Stimulated activated naive CD4-positive, alpha-beta T cell treated with Interleukin-2 at 50 U/mL for 16 hours (primary cell): ENCODE results near the gene FAXDC2.

Experiments used
- DNase-seq: peaks from one replicate; lab custom pipeline; 2025; lab: John Stamatoyannopoulos, UW

Gene FAXDC2

DNA sequence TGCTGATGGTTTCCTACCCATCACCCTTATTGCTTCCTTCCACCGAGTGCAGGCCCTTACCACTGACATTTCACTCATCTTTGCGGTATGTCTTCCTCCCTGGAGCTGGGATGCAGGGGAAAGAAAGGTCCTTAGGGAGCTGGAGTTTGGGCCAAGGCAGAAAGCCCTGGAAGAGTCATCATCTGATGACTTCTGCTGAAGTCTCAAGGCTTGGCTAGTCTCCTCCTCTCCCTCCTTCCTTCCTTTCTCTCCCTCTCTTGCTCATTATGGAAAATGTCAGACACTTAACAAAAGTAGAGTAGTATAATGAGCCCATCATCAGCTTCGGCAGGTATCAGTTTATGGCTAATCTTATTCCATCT lies 55.2 kb downstream of the FAXDC2 start:
- no peak for DNase-seq

DNA sequence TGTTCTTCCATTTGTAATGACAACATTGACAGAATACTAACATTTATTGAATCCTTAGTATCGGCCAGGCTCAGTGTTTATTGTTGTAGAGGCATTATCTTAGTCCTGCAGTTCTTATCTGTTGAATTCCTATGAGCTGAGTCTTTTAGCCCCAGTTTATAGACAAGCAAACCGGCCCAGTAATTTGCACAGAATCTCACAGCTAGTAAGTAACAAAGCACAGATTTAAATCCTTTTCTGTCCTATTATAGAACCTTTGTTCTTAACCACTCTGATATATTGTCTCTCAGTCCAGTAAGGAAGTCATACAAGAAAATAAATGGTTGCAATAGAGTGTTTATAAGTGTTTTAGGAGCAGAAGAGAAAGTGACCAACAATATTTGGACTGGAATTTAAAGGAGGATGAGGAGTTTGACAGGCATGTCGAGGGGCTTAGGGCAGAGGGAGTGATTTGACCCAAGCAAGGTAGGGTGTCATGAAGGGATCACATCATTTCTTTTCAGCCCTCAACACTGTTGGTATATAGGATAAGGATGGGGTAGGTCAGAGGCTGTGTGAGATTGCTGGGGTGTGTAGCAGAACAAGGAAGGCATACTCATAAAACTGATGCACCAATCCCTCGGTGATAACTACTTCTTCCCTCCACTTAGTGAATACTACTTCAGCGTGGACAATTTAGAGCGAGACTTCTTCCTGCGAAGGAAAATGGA lies 55.7 kb downstream of the FAXDC2 start:
- DNase-seq, result no peak

DNA sequence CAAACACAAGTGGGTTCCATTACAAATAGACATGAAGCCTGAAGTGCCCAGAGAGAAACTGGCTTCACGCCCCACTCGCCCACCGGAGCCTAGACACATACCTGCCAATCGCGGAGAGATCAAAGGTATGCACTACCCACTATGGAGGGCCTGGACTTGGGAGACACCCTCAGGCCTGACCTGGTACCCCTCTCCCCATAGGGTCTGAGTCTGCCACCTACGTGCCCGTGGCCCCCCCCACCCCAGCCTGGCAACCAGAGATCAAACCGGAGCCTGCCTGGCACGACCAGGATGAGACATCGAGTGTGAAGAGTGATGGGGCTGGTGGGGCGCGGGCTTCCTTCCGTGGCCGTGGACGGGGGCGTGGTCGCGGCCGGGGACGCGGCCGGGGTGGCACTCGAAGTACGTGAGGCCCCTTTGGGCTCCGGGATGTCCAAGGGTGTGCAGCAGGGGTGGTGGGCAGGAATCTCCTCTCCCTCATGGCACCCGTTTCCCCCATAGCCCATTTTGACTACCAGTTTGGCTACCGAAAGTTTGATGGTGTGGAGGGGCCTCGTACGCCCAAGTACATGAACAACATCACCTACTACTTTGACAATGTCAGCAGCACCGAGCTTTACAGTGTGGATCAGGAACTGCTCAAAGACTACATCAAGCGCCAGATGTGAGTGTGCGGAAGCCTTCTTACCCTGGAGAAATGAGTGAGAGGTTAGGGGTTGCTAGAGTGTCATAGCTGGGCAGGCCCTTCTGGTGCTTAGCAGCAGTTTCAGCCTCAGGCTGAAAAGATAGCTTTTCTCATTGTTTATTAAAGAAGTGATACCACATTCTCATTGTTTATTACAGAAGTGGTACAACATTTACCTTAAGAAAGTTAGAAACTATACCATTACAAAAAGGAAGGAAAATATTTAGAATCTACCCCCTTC lies 56.5 kb downstream of the FAXDC2 start:
- DNase-seq, result no peak

DNA sequence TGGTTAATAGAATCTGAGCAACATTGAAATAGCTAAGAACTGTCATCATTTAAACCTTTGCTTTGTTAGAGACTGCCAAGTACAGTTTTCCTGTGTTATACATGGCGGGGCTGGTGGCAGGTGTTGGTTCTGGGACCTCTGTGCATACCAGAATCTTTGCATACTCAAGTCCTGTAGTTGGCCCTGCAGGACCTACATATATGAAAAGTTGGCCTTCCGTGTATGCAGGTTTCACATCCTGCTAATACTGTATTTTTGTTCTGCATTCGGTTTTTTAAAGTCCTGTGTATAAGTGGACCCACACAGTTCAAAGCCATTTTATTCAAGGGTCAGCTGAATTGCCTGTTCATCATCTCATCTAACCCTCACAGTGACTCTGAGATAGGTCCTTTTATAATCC lies 58.9 kb downstream of the FAXDC2 start:
- no peak for DNase-seq

DNA sequence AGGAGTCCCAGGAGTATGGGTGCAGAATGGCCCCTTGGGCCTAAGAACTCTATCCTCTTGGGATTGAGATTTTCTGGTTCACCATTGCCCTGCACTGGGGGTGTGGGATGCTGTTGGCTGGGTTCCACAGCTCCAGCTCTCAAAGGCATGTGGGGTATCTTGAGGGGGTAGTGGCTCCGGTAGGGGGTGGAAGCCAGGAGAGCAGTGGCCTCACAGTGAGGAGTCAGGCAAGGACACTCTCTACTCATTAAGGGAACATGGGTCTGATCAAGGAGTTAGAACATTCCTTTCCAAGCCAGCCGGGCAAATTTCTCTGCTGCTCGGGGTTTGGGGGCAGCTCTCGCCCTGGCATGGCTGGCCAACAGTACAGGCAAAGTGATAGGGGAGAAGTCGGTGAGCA lies 62.2 kb downstream of the FAXDC2 start:
- no peak for DNase-seq

DNA sequence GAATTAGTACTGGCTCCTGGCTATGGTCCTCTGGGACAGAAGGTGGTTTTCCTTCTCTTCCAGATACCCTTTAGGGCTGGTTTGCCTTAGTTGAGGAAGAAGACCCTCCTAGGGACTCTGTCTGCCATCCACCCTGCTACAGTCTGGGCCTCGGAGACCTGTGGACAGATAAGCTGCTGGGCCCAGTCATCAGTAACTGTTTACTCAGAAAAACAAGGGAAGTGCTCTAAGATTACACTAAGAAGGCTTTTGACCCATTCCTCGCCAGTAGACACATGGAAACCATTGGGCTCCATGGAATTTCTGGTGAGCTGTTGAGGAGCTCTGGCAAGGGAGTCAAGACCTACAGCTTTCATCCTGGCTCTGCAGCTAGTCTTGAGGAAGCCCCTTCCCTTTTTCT lies 64.0 kb downstream of the FAXDC2 start:
- DNase-seq, result no peak

DNA sequence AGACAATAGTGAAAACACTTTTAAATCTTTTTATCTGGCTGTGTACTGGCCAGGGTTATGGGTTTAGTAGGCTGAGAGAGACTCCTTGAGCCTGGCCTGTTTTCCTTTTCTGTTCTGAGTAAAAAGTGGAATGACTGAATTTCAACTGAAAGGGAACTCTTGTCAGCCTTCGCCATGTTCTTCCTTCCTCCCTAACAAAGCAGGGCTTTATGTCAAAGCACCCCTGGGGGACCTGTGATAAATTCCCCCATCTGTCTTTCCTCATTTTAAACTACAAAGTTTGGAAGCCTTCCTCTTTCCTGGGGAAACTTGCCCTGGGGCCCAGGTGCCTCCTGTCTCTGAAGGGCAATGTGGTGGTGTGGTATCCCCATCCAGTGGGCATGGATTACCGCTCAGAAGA lies 65.5 kb downstream of the FAXDC2 start:
- DNase-seq, result no peak

DNA sequence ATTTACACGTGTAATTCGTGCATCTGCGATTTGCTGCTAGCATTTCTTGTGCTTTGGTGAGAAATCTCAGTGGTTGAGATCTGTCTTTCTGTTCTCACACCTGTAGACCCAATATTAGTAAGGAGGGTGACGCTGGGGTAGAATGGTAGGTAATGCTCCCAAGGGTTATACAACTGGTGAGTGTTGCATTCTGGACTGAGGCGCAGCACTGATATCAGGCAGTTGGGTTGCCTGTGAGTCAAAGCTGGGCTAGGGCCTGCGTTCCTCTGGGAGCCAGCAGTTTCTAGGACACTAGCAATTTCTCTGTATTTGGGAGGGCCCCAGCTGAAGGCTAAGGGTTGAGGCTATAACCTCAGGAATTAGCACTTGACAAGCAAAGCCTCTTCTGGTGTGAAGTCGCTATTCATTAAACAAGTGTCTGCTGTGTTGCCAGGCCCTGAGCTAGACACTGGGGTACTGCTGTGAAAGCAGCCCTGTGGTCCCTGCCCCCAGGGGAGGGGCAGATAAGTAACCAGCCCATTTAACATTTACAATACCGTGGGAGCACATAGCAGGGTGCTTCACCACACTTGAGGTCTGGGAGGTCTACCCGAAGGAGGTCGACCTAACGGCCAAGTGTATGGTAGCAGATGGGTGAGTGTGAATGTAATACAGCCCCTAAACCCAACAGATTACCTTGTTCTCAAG lies 66.5 kb downstream of the FAXDC2 start:
- DNase-seq, result no peak

DNA sequence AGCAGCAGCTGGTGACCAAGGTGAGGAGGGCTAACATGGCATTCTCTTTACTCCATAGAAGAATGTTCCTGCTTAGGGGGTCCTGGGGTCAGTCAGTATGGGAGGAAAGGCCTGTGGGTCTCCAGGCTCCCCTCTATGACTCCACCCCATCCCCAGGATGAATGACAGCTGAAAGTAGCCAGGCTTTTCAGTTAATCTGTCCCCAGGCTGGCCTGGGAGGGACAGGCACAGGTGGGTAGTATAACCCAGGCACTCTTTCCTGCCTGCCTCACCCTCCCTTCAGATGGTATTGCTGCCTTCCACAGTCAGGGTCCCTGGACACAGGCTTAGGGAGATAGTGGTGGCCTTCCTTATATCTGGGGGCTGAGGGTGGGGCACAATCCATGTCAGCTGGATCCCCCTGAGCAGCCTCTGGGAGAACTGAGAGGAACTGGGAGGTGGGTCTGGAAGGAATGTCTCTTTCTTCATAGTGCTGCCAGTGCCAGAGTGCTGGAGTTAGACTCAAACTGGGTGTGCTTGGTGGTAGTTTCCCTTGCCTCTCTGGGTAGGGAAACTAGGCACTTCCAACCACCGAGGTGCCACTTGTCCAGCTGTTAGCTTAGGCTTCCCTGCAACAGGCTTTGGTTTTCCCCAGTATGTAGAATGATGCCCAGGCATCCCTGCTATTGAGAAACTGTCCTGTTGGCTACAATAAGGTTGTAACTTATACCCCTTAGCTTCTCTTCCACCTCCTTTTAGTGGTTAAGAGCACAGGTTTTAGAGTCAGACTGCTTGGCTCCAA lies 67.4 kb downstream of the FAXDC2 start:
- DNase-seq, result no peak

DNA sequence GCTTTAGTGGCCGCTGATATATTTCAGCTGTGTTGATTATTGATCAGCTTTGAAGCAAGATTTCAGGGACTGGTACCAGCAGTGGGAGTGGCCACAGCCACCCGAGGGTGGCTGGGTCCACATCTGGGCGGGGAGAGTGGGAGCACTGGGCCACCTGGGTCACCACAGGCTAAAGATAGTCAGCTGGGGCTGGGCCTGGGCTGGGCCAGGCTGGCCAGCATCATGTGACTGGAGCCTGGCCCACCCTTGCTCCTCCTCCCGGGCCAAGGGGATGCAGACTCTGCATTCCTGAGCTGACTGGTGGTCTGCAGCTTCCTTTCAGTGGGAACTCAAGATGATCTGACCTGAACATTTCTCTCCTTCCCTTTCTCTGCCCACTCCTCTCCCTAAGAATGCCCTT lies 68.1 kb downstream of the FAXDC2 start:
- DNase-seq, result no peak

DNA sequence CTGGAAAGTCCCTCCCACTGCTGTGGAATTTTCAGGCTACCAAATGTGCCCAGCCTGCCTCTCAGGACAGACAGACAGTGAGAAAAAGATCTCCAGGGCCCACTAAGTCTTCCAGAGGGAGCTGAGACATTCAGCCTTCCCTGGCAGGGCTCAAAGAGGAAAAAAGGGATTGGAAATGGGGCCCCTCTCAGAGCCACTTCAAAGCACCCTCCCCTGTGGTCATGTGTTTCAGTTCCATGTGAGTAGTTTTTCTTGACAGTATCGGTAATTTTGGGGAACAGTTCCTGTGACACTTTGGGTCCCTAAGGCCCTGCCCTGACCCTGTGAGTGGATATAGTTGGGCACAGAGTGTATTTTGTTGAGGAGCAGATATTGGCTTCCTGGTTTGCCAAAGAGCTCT lies 70.3 kb downstream of the FAXDC2 start:
- no peak for DNase-seq

DNA sequence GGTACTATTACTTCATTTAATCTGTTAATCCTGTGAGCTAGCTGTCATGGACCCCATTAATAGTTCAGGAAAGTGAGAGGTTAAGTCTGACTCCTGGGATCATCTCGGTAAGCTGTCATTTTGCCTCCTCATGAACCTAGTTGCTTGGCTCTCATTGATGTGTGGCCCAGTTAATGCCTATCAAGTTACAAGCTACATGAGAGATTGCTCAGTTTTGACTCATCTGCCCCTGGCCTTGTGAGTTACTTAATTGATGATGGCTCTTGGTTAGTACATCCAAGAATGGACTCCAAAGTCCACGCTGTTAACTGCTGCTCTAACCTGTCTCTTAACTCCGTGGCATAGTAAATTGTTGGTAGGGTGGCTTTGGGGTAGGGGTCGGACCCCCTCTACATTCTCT lies 71.3 kb downstream of the FAXDC2 start:
- DNase-seq, result no peak

DNA sequence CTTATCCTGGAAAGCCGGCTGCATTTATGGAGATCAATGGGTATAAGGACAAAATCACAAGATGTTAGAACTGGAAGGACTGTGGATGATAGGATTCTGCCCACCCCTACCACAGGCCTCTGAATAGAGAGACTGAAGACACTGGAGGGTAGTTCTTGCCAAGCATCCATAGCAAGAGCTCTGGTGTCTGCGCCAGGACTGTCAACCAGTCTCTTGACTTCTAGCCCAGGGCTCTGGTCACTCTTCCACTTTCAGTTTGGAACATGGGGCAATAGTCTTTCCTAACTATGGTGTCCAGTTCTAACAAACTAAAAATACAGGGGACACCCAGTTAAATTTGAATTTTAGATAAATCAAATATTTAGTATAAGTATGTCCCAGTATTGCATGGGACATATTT lies 71.9 kb downstream of the FAXDC2 start:
- DNase-seq, result no peak

DNA sequence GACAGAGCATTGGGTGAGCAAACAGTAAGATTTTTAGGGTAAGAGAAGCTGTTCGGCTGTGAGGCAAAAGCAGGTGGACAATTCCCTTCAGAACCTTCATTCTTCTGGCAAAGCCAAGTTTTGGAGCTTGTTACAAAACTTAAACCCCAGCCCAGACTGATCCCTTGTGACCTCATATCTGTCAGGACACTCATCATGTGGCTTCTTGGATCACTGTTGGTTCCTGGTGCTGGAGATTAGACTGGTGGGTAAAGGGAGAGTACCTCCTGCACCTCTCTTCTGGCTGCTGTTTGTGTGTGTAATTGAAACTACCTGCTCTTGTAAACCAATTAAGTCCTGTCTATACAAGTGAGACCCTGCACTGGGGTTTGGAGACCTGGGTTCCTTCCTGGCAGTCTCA lies 74.2 kb downstream of the FAXDC2 start:
- DNase-seq, result no peak

DNA sequence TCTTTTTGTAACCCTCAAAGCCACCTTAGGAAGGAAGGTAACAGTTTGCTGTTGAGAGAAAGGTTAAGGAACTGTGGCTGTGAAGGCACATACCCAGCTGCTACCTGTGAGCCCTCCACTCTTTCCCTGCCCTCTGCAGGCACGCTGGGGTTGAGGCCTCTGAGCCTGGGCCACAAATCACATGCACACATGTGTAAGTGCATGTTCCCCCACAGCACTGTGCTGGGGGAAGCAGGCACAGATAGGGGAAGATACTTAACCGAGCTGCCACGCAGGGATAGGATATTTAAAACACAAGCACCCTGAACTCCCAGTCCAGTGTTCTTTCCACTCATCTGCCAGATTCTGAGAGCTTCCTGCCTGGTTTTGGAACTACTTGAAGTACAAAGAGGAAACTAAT lies 77.1 kb downstream of the FAXDC2 start:
- DNase-seq, result no peak

DNA sequence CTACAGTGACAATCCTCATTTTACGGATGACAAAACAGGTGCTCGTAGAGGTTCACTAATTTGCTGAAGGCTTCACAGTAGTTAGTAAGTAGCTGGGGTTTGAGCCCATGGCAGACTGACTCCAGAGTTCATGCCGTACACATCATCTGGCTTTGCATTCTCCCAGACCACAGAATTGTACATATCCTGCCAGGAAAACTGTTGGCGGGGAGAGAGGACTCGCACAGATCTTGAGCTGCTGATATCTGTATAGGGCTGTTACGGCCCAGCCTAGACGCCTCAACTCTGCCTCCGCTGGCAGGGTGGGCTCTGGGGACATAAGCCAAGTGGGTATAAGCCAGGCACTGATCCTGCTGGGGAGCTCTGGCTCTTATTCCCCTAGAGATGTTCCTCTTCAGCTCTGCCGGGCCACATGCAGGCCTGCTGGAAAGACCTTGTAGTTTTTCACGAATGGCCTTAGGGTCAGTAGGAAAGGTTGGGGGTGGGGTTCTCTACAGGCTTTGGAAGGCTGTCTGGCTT lies 79.0 kb downstream of the FAXDC2 start:
- no peak for DNase-seq

DNA sequence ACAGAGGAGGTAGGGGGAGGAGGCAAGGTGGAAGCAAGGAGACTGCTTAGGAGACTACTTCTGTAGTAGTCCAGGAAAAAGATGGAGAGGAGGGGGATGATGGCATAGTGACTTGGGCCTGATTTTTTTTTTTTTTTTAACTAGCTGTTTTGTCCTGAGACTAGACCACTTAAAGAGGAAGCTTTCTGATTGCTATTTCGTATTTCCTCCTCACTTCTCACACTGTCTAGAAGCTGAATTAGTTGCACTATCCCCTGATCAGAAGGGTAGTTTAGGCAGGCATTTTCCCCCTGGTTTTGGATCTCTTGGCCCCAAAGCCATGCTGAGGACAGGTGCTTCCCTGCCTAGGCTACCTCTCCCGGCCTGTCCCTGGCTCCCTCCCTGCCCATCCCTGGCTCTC lies 80.3 kb downstream of the FAXDC2 start:
- DNase-seq, result no peak
